Measurements from ENCODE around the gene PIEZO2.
"Not testable (repeated sequence)": the region's sequence is repeated elsewhere in the genome, so short reads cannot be mapped to it uniquely, and the experiment has no call there.

PIEZO2 gene

GRCh38 chr18:10846657-10847407 lies 302.5 kb downstream of the PIEZO2 start:
- DNase-seq (ENCODE audit: low read depth) = no peak

- DNase-seq (ENCODE audit: low read depth) = not testable (repeated sequence)
Measured at GRCh38 chr18:10846035-10846434, 303.3 kb downstream of the PIEZO2 start.

GRCh38 chr18:10843565-10843964 lies 305.8 kb downstream of the PIEZO2 start:
- no peak for DNase-seq (ENCODE audit: low read depth)

GRCh38 chr18:10842861-10843260 lies 306.5 kb downstream of the PIEZO2 start:
- no peak for DNase-seq (ENCODE audit: low read depth)

- DNase-seq (ENCODE audit: low read depth) = no peak
Measured at GRCh38 chr18:10842371-10842770, 307.0 kb downstream of the PIEZO2 start.

- no peak for DNase-seq (ENCODE audit: low read depth)
Measured at GRCh38 chr18:10841203-10841602, 308.2 kb downstream of the PIEZO2 start.

- DNase-seq (ENCODE audit: low read depth) = no peak
Measured at GRCh38 chr18:10840743-10841142, 308.6 kb downstream of the PIEZO2 start.

DNA sequence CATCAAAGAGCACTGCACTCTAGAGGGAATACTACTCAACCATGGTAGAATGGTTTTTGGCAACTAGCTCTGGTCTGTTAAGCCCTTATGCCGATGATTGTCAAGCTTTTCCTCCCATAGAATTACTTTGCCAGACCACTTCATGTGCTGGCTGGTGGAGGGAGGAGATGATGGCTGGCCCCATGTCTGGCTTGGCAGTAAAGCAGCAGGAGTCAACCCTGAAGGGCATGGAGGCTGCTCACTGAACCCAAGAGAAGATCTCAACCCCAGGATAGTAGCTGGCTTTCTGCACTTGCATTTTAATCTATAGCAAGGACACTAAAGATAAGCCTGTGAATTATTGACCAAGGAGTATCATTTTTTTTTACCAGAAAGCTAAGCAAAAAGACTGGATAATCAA lies 309.9 kb downstream of the PIEZO2 start:
- DNase-seq (ENCODE audit: low read depth) = no peak

GRCh38 chr18:10838553-10838952 lies 310.8 kb downstream of the PIEZO2 start:
- DNase-seq (ENCODE audit: low read depth) = no peak

GRCh38 chr18:10834128-10834815 lies 315.1 kb downstream of the PIEZO2 start:
- DNase-seq (ENCODE audit: low read depth) = no peak

- DNase-seq (ENCODE audit: low read depth) = no peak
Measured at GRCh38 chr18:10833656-10834055, 315.7 kb downstream of the PIEZO2 start.

DNA sequence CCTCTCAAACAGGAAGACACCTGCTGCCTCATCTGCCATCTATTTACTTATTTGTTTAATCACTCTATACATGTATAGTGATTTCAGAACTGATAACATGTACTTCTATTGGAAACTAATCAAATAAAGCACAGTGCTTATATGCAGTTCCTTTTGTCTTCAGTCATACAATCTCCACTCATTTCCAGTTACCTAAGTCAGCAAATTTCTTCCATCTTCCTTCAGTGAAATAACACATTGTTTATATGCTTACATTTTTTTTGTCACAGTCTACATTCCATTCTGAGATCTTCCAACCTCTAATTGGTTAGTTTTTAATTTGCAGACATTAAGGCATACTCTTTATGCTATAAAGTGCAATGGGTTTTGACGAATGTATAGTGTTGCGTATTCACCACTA lies 323.0 kb downstream of the PIEZO2 start:
- no peak for DNase-seq (ENCODE audit: low read depth)

- no peak for DNase-seq (ENCODE audit: low read depth)
Measured at GRCh38 chr18:10822456-10822855, 326.9 kb downstream of the PIEZO2 start.

DNA sequence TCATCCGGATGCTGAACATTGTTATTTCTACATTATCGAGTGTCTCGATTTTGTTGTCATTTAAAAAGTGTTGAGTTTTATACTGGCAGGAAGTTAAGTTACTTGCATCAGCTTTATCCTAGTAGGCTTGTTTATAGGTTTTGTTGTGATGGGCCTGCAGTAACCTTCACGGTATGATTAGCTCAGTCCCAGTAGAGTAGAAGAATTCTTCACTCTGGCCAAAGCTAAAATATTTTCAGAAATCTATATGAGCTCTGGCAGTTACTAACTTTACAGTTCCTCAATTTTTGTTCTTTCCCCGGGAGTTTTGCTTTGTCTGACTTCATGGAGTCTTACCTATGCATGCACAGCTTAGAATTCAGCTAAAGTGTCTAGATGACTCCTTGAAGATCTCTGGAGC lies 328.7 kb downstream of the PIEZO2 start:
- DNase-seq (ENCODE audit: low read depth) = no peak

GRCh38 chr18:10814336-10814735 lies 335.0 kb downstream of the PIEZO2 start:
- DNase-seq (ENCODE audit: low read depth) = no peak

DNA sequence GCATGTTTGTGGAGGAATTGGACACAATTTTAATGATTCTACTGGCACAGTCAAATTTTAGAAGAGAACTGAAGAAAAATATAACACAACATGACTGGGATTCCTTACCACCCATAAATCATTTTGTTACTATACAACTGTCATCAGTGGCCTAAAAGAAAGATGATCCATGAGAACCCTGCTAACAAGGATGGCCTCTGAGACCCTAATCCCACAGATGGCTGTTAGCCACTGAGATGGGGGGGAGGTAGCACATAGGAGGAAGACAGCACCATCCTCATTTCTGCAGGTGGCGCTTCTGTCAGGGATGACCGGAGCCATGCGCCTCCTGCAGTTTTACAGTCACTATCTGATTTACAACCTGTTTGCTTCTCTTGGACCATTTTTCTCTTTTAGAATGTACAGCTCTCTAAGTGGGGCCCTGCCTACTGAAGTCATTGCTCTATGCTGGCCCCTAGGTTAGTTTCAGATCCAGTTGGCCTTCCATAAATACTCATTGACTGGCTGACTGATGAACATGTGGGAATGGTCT lies 343.7 kb downstream of the PIEZO2 start:
- DNase-seq (ENCODE audit: low read depth) = no peak

GRCh38 chr18:10804126-10804525 lies 345.2 kb downstream of the PIEZO2 start:
- DNase-seq (ENCODE audit: low read depth) = no peak

DNA sequence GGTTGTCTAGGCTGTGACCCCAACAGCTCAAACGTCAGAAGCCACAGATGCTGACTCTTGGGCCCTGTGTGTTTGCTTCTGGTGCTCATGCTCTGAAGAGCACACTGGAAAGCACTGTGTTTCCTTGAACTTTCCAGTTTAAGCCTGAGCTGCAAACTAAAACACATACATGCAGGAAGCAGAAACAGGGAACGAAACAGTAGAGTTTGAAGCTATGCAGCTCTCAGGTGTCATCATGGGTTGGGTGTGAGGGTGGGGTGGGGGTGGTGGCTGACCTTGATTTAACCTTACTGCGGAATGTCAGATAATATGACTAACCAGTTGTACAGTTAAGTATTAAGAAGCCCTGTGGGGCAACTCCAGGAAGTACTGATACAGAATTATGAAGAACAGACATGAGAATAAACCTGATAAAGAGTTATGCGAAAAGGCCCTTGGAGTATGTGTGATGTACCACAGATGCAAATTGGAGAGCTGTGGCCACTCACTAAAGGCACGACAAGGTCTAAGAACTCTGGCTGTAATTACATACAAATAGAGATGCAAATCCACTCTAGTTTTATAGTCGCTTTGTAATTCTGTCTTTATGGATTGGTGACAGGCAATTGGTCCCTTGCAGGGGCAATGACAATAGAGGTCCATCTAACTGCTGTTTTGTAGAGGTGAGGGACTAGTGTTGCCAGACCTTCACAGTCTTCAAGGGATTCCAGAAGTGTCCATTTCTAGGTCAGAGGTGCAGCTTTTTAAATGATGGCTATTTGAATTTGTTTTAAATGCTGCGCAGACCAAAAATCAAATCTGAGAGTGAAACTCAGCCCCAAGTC lies 350.4 kb downstream of the PIEZO2 start:
- no peak for DNase-seq (ENCODE audit: low read depth)

GRCh38 chr18:10797896-10798295 lies 351.5 kb downstream of the PIEZO2 start:
- no peak for DNase-seq (ENCODE audit: low read depth)

DNA sequence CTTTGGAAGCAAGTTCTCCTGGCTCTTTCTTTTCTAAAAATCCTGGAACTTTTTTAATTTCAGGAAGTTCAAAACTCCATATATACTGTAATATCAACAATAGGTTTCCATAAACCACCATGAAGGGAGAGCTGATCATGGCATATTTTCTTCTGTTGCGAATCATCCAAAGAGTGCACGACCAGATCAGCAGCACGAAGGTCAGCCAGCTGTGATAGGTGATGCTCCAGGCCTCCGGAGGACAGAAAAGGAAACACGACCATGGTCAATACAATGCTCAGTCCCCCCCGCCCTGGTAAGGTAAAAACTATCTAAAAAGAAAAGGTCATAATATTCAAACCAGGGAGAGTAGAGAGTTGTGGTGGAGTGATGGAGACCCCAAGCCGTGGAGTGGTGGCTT lies 354.6 kb downstream of the PIEZO2 start:
- no peak for DNase-seq (ENCODE audit: low read depth)

GRCh38 chr18:10793730-10794370 lies 355.5 kb downstream of the PIEZO2 start:
- DNase-seq (ENCODE audit: low read depth) = no peak

- no peak for DNase-seq (ENCODE audit: low read depth)
Measured at GRCh38 chr18:10792181-10792580, 357.2 kb downstream of the PIEZO2 start.

Data from stimulated activated CD8-positive, alpha-beta memory T cell treated with anti-CD3 and anti-CD28 coated beads, Interleukin-4, amount 100 ng/mL, for 24 hours (primary cell).